ENCODE results near the gene BMAL1.

DNA sequence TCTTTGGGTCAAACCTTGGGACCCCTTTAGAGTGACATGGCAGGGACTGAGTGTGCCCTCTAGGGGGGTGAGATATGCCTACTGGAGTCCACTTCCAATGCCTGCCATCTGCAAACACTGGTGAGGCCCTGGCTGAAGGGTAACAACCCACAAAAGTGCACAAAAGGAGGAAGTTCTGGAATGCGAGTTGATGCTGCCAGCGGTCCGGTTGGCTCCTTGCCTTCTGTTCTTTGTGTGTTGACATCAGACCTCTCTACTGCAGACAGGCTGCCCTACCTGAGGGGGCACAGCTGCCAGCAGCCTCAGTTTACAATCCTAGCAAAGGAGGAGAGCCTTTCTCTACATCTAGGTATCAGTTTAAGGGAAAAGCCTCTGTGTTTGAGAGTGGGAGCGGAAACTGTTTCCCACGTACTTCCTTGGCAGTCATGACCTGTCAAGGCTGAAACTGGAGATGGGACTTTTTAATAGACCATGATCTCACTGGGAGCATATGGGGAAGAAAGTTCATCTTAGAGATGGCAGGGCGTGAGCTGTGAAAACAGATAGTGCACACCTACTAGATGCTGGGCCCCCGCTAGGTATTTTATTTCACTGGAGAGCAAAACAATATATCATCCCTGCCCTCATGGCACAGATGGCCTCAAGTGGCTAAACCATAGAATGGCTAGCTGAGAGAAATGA is 27.2 kb downstream of the BMAL1 start:
- TF ChIP-seq, protein P1, sequence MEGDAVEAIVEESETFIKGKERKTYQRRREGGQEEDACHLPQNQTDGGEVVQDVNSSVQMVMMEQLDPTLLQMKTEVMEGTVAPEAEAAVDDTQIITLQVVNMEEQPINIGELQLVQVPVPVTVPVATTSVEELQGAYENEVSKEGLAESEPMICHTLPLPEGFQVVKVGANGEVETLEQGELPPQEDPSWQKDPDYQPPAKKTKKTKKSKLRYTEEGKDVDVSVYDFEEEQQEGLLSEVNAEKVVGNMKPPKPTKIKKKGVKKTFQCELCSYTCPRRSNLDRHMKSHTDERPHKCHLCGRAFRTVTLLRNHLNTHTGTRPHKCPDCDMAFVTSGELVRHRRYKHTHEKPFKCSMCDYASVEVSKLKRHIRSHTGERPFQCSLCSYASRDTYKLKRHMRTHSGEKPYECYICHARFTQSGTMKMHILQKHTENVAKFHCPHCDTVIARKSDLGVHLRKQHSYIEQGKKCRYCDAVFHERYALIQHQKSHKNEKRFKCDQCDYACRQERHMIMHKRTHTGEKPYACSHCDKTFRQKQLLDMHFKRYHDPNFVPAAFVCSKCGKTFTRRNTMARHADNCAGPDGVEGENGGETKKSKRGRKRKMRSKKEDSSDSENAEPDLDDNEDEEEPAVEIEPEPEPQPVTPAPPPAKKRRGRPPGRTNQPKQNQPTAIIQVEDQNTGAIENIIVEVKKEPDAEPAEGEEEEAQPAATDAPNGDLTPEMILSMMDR (IDR thresholded peaks at IDR 0.05), result no peak
- TF ChIP-seq POLR2A (IDR thresholded peaks at IDR 0.05) (no peak), POLR2AphosphoS5 (IDR thresholded peaks at IDR 0.05) (no peak)

Measured in sigmoid colon (tissue), 4 donors.